Measurements from ENCODE around the gene KCNJ18.
"Not testable (repeated sequence)": the region's sequence is repeated elsewhere in the genome, so short reads cannot be mapped to it uniquely, and the experiment has no call there.

- TF ChIP-seq RBFOX2 (IDR thresholded peaks at IDR 0.05; ENCODE audit: low read depth, low read length); ZNF449 (CRISPR knock-in tag; IDR thresholded peaks at IDR 0.05); POLR2A (conservative IDR thresholded peaks at IDR 0.05); HIVEP1 (CRISPR knock-in tag; IDR thresholded peaks at IDR 0.05); MAX (CRISPR knock-in tag; IDR thresholded peaks at IDR 0.05); MYC (IDR thresholded peaks at IDR 0.05; ENCODE audit: low read depth, low read length); MYC (CRISPR knock-in tag; IDR thresholded peaks at IDR 0.05; ENCODE audit: borderline replicate concordance, low read depth); CTCF (IDR thresholded peaks at IDR 0.05 in 2 of 3, conservative IDR thresholded peaks at IDR 0.05 in 1 of 3; ENCODE audit: insufficient read depth in 2 of 3, low read depth in 1 of 3, low read length in 3 of 3); CLOCK (CRISPR knock-in tag; IDR thresholded peaks at IDR 0.05; ENCODE audit: borderline replicate concordance): not testable (repeated sequence)
Measured at GRCh38 chr17:21740836-21741235, 48.5 kb downstream of the KCNJ18 start.

All from K562 (cell line).